Limb (tissue), 2 donors: ENCODE measurements around the gene STK40.
A peak's percentile ranks its signal among the peaks of the same experiment; 100 is the strongest.

Experiments used
- DNase-seq, 2 donors: peaks; one replicate each; pipeline ENCODE4 v3.0.0-alpha.2; 2016; ENCODE audit errors: extremely low spot score in 2 of 2

The STK40 gene

DNA sequence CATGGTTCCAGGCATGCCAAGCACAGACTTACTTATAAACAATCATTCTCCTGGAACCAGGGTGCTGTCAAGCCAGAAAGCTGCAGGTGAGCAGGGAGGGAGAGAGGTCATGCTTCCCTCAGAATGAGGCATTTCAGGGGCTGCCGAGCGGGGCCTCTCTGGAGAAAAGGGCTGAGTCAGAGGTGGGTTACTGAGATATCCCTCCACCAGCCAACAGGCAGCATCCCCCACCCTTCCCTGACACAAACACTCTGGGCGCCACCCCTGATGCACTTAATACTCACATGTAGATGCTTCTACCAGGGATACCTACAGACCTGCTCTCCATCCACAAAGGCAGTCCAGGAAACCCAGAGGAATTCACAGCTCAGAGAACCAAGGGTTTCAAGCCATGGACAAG is 13.1 kb downstream of the STK40 start:
- DNase-seq: no peak

- DNase-seq: peak; percentile 70 to 89
Observed at GRCh38 chr1:36369061-36369861, 16.5 kb downstream of the STK40 start.

GRCh38 chr1:36367798-36368197 is 17.9 kb downstream of the STK40 start:
- DNase-seq: no peak

- no peak for DNase-seq
Observed at GRCh38 chr1:36367066-36367465, 18.7 kb downstream of the STK40 start.

DNA sequence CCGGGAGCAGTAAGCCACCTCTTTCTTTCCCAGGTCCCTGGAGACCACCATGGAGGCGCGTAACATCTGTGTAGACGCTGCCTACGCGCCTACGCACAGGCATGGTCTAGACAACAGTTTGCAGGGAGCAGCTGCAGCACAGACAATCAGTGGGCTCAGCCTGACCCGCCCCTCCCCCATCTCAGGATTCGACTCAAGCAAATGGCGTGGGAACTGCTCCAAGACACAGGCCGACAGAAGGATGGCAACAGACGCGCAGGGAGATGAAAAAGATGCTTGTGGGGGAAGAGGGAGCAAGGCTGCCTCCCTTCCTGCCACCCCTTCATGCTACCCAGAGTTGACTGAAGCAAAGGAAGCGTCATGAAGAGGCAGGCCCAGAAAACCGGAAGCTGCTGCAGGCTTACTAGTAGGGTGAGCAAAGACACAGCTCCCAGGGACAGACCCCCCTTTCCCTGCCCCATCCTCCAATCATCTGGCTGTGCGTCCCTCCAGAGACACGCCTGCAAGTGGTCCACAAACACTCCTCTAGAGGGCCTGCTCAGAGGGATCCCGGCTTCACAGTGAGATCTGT is 19.5 kb downstream of the STK40 start:
- DNase-seq: peak; percentile 79 to 84

- no peak for DNase-seq
Observed at GRCh38 chr1:36365381-36365780, 20.3 kb downstream of the STK40 start.

DNA sequence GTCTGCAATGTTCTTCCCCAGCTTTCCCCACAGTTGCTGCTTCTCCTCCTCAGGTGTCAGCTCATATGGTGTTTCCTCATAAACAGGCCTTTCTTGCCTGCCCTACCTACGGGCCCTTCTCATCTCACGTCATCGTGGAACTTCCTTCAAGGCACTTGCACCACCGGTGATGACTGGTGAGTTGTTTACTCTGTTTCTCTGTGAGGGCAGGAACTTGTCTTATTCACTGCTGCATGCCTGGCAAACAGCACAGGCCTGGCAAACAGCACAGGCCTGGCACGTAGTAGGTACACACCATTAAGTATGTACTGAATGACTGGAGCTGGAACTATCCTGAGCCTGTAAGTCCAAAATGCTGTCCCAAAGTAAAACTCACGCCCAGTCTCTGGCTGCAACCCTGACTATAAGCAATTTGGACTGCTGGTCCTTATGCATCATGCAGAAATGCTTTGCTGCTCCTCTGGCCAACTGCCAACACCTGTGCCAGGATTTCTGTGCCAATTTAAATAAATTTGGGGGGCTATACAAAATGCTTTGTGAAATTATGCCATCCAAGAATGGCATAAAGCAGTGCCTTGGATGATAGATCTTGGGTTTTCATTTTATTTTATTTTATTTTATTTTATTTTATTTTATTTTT is 25.7 kb downstream of the STK40 start:
- DNase-seq: no peak

DNA sequence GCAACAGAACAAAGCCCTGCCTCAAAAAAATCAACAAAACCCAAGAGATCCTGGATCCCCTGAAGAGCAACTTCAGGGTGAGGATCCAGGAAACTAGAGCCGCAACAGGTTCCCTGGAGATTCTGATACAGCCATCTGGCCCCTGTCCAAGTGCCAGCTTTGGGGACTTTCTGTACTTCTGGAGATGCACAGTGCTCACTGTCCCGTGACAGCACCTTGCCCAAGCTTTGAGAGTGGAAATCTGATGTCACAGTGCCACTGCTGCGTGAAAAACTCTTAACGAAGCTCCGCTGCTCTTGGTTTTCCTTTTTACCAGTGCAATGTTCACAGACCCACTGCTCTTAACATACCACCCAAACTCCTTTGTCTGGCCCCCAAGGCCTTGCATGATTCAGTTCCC is 26.3 kb downstream of the STK40 start:
- DNase-seq: no peak

- DNase-seq: no peak
Observed at GRCh38 chr1:36358514-36359084, 27.1 kb downstream of the STK40 start.

GRCh38 chr1:36355811-36356210 is 29.9 kb downstream of the STK40 start:
- DNase-seq: no peak

DNA sequence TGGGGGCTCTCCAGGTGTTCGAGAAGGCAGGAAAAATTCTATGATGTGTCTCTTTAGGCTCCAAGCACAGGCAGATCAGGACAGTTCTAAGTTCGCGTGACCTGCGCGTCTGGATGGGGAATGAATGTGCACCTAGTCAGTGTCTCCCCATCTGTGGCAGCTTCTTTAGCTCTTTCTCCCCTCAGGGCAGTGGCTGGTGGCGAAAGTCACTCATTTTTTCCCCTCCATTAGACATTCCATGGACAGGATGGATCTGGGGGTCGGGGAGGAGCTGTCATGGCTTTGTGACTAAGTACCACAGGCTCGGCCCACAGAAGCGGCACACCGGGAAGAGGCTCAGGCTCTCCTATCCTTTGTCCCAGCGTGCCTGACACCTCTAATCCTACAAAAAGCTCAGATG is 31.2 kb downstream of the STK40 start:
- no peak for DNase-seq

- DNase-seq: no peak
Observed at GRCh38 chr1:36352910-36353878, 32.5 kb downstream of the STK40 start.

DNA sequence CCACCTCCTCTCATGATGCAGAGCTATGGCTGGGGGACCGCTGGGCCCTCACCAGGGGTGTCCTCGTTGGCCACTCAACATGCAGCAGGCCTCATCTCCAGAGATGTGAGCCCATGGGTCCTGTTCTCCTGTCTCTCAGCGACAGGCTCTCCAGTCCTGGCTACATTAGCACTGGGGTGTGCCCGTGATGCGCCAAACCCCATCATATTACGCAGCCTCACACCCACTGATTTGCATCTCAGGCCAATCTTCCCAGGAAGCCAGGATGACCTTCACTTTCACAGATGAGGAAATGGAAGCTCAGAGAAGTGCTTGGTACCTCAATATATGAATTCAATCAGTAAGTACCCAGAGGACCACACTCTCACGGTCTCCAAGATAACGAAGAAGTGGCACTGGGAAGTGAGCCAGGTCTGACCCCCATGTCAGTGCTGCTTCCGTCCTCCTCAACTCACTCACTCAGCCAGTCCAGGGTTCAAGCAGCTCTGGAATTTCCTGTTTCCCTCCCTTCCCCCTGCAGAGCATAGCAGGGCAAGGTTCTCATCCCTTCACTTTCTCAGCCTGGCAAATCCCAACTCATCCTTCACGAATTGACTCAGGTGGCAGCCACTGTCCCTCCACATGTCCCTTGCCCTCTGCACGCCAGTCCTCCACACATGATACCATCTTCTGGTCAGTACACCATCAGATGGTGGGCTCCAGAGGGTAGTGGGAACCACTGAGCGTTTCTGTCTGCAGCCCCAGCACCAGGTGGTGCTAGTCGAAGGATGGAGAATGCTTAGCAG is 33.4 kb downstream of the STK40 start:
- no peak for DNase-seq

- peak in 1 of 2 donors; percentile 55 for DNase-seq
Observed at GRCh38 chr1:36351227-36351977, 34.3 kb downstream of the STK40 start.

DNA sequence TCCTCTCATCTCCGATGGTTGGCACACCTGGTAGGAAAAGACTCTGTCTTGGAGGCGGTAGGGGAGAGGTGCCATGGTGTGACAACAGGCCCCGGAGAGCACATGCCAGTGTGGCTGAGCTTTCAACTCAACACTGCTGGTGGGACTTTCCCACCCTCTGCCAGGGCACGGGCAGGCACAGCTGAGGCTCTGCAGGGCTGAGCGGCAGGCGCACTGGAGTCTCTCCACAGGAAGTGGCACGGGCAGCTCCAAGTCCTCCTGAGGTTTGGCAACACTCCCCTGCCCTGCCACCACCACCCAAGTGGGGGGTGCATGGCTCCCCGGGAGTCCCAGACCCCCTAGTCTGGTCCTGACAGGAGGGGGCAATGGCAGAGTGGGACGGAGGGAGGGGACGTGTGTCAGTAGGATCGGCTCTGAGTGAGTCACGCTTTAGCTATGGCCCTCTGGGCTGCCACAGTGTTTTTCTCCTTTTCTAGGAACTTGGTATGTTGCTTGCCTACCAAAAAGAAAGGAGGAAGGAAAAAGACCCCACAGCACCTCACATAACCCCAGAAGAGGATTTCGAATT is 35.0 kb downstream of the STK40 start:
- DNase-seq: no peak

GRCh38 chr1:36349839-36350238 is 35.9 kb downstream of the STK40 start:
- no peak for DNase-seq

GRCh38 chr1:36349241-36349671 is 36.5 kb downstream of the STK40 start:
- DNase-seq: no peak

GRCh38 chr1:36346741-36347370 is 38.9 kb downstream of the STK40 start:
- no peak for DNase-seq

DNA sequence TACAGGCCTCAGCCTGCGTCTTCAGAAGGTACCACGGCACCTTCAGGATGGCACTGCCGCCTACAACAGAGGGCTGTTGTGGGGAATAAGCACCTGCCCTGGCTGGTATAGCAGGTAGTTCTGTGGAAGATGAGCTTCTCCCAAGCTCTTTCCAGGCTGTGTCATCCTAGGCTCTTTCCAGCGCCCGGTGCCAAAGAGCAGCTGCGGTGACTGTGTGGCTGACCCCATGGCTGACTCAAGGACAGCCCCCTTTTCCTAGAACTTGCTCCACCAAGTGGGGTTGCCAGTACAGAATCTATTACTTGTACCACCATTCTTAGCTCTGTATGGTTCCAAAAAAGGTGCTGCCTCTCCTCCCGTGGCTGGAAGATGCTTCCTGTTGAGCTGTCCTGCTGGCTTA is 40.4 kb downstream of the STK40 start:
- DNase-seq: no peak
